HFF-Myc (cell line): Measurements from ENCODE around the gene STARD5.

Experiments used
- DNase-seq: peaks from one replicate; pipeline ENCODE4 v3.0.0-alpha.2; 2011; ENCODE audit warnings: low read depth; ENCODE audit errors: extremely low read depth
- H3K4me3 ChIP-seq: replicated peaks from 2 replicates; pipeline ENCODE4 v1.5.1; 2011; ENCODE audit warnings: low read depth, mild to moderate bottlenecking, control low read depth, low read length
- TF ChIP-seq, protein P1 (sequence below): IDR thresholded peaks from 2 replicates; pipeline ENCODE4 v1.5.1; 2012; ENCODE audit warnings: mild to moderate bottlenecking, low read depth, low read length, control low read depth; ENCODE audit errors: missing control alignments

The STARD5 gene

DNA sequence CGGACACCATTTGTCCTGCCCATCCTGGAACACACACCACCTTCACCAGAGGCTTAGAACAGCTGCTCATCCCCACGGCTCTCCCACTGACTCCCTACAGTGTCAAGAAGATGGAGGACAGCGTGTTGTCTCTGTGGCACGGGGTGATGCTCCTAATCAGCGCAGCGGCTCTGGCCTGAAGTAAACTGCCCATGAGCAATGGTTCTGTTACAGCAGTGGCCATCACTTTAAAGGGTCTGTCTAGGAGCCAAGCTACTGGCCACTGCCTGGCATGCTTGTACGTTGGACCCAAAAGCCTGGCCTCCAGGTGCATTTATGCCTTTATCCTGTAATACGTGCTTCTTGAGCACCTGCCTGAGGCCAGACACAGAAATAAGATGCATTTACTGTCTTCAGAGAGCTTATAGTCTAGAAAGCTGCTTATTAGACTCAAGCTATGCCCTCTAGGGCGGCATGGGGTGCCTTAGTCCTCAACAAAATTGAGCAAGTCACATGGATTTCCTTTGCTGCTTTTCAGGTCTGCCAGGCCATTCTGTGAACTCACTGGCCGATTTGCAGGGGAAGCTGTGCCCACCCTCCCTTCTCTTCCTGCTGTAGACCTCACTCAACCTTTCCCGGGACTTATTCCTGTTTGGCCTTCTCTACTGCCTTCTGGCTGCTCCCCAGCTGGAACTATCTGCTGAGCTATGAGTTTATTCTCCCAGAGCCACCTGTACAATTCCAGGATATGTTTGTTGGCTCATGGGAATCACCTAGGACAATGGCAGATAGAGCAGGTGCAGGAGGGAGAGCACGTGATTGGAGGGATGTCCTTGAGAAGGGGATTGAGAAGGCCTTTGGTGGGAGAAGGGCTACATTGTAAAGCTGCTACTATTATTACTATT lies 51.9 kb downstream of the STARD5 start:
- no peak overlapping the region for H3K4me3 ChIP-seq
- DNase-seq, result no peak
- TF ChIP-seq, protein P1, sequence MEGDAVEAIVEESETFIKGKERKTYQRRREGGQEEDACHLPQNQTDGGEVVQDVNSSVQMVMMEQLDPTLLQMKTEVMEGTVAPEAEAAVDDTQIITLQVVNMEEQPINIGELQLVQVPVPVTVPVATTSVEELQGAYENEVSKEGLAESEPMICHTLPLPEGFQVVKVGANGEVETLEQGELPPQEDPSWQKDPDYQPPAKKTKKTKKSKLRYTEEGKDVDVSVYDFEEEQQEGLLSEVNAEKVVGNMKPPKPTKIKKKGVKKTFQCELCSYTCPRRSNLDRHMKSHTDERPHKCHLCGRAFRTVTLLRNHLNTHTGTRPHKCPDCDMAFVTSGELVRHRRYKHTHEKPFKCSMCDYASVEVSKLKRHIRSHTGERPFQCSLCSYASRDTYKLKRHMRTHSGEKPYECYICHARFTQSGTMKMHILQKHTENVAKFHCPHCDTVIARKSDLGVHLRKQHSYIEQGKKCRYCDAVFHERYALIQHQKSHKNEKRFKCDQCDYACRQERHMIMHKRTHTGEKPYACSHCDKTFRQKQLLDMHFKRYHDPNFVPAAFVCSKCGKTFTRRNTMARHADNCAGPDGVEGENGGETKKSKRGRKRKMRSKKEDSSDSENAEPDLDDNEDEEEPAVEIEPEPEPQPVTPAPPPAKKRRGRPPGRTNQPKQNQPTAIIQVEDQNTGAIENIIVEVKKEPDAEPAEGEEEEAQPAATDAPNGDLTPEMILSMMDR, result no peak

DNA sequence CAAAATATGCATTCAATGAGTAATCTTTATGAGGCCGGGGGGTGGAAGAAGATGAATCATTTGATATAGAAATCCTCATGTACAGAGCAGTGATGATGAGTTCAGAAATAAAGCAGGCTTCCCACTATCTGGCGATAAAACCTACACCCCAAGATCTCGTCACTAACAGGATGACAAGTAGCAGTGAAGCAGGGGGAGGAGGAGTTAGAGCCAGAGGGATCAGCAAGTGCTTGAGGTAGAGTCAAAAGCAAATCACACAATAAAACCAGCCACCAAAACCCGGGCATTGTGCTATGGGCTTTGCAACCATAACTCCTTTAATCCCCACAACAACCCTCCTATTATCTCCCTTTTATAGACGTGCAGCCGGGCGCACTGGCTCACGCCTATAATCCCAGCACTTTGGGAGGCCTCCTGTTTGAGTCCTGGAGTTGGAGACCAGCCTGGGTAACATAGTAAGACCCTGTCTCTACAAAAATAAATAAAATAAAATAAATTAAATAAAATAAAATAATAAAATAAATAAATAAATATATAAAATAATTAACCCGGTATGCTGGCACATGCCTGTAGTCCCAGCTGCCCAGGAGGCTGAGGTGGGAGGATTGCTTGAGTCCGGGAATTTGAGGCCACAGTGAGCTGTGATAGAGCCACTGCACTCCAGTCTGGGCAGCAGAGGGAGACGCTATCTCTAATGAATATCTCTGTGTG lies 53.0 kb downstream of the STARD5 start:
- H3K4me3 ChIP-seq, result no peak overlapping the region
- DNase-seq, result no peak
- TF ChIP-seq, protein P1, result no peak

DNA sequence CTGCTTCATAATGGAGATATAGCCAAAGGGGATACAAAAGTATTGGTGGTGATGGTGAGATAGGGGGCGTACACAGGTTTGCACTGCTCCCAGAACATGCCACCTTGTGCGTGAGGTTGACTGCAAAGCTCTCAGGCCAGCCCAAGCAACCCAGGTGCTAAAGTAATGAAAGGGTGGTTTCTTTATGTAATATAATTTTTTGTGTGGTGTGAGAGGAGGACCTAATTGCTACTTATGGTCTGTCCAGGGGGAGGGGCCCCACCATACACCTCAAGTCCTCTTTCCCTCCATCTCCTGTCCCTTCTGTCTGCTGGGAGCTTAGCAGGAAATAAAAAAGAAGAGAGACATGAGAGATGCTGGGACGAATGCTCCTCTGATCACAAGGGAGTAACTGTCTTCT lies 53.8 kb downstream of the STARD5 start:
- H3K4me3 ChIP-seq, result no peak overlapping the region
- no peak for DNase-seq
- TF ChIP-seq, protein P1, result no peak

DNA sequence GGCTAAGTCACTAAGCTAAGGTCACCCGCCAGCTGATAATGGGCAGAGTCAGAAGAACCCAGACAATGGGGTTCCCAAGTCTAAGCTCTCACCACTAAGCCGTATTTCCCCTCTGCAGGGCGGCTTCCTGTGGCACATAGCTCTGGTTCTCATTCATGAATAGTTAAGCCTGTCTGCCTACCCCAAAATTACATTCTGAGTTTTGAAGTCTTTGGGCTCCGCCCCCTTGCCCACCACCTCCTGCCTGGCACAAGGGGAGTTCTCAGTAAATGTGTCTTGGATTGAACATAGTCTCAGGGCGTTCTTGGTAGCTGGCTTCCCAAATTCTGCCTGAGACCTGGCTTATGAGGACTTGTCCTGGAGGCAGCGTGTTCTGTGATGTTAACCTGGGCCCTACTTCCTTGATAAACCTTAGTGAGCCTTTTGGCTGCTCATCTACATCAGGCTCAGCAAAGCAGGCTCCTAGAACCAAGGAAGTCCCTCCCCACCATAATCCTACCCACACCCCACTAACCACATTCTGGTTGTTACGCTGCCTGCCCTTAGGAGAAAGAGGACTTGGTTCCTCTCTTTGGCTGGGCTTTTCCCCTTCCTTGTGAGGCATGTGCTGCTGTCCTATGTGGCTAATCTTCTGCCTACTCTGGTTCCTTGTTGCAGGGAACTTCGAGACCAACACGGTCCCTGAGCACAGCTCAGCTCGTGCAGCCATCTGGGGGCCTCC lies 54.9 kb downstream of the STARD5 start:
- no peak overlapping the region for H3K4me3 ChIP-seq
- DNase-seq, result no peak
- TF ChIP-seq, protein P1, result no peak

DNA sequence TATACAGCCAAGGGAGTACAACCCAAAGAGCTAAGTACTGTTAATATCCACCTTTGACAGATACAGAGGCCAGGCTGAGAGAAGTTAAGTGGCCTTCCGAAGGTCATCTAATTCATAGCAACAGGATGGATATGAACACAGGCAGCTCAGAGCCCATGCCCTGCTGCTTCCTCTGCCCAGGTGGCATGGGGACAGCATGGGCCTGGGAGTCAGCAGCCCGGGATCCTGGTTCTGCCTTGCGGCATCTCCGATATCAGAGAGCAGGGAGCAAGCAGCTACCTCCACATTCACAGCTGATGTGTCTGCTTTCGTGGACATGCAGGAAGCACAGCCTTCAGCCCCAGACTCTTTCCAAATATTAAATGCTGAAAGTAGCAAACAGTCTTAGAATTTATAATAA lies 55.6 kb downstream of the STARD5 start:
- DNase-seq, result no peak
- TF ChIP-seq, protein P1, result no peak
- no peak overlapping the region for H3K4me3 ChIP-seq

GRCh38 chr15:81265944-81266775 lies 57.8 kb downstream of the STARD5 start:
- peak; percentile 80 for DNase-seq
- TF ChIP-seq, protein P1, result peak; percentile 92

More at GRCh38 chr15:81265944-81266775, 57.8 kb downstream of the STARD5 start:
- H3K4me3 ChIP-seq, result peak overlapping the region; percentile 2; the same call in 1 of the 2 replicates
